Measurements from ENCODE around the gene ADH5.

- TF ChIP-seq ZNF335 (tag by site-specific recombination; conservative IDR thresholded peaks at IDR 0.05), result no peak
- TF ChIP-seq, protein P1, sequence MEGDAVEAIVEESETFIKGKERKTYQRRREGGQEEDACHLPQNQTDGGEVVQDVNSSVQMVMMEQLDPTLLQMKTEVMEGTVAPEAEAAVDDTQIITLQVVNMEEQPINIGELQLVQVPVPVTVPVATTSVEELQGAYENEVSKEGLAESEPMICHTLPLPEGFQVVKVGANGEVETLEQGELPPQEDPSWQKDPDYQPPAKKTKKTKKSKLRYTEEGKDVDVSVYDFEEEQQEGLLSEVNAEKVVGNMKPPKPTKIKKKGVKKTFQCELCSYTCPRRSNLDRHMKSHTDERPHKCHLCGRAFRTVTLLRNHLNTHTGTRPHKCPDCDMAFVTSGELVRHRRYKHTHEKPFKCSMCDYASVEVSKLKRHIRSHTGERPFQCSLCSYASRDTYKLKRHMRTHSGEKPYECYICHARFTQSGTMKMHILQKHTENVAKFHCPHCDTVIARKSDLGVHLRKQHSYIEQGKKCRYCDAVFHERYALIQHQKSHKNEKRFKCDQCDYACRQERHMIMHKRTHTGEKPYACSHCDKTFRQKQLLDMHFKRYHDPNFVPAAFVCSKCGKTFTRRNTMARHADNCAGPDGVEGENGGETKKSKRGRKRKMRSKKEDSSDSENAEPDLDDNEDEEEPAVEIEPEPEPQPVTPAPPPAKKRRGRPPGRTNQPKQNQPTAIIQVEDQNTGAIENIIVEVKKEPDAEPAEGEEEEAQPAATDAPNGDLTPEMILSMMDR (tag by site-specific recombination; IDR thresholded peaks at IDR 0.05), result no peak
- TF ChIP-seq, protein P2, sequence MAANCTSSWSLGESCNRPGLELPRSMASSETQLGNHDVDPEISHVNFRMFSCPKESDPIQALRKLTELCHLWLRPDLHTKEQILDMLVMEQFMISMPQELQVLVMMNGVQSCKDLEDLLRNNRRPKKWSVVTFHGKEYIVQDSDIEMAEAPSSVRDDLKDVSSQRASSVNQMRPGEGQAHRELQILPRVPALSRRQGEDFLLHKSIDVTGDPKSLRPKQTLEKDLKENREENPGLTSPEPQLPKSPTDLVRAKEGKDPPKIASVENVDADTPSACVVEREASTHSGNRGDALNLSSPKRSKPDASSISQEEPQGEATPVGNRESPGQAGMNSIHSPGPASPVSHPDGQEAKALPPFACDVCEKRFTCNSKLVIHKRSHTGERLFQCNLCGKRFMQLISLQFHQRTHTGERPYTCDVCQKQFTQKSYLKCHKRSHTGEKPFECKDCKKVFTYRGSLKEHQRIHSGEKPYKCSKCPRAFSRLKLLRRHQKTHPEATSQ (tag by site-specific recombination; IDR thresholded peaks at IDR 0.05), result no peak
- no peak for TF ChIP-seq ZNF274 (IDR thresholded peaks at IDR 0.05; ENCODE audit: low read length)
- no peak for TF ChIP-seq ZNF274 (tag by site-specific recombination; IDR thresholded peaks at IDR 0.05; ENCODE audit: borderline replicate concordance)
- TF ChIP-seq YY1 (tag by site-specific recombination; IDR thresholded peaks at IDR 0.05), result no peak
- no peak for TF ChIP-seq REPIN1 (tag by site-specific recombination; IDR thresholded peaks at IDR 0.05; ENCODE audit: low read depth)
- TF ChIP-seq PRDM4 (tag by site-specific recombination; IDR thresholded peaks at IDR 0.05), result no peak
- no peak for TF ChIP-seq ZBTB17 (tag by site-specific recombination; IDR thresholded peaks at IDR 0.05)
- TF ChIP-seq ZNF514 (tag by site-specific recombination; IDR thresholded peaks at IDR 0.05), result no peak
Observed at GRCh38 chr4:99022566-99022965, 66.0 kb downstream of the ADH5 start.
